KMS-11 (cell line): ENCODE data around the gene UBQLN4.

Experiments
- H2AFZ ChIP-seq: fragments of 200-600 bp; sonication (generic); 2 replicates; pipeline ENCODE4 v1.6.1; 2016; ENCODE audit warnings: antibody characterized with exemption, mixed run types, low read depth
- H3K27ac ChIP-seq: fragments of 200-600 bp; sonication (generic); 2 replicates; pipeline ENCODE4 v1.6.1; 2016; ENCODE audit warnings: mild to moderate bottlenecking, mixed run types
- H3K27me3 ChIP-seq: fragments of 200-600 bp; sonication (generic); 2 replicates; pipeline ENCODE4 v1.6.1; 2017; ENCODE audit warnings: mild to moderate bottlenecking, low read depth, mixed run types, moderate library complexity; ENCODE audit not compliant: insufficient read depth
- H3K36me3 ChIP-seq: fragments of 200-600 bp; sonication (generic); 2 replicates; pipeline ENCODE4 v1.6.1; 2017; ENCODE audit warnings: mild to moderate bottlenecking, mixed run types; ENCODE audit not compliant: insufficient read depth
- H3K4me1 ChIP-seq: fragments of 200-600 bp; sonication (generic); 2 replicates; pipeline ENCODE4 v1.6.1; 2016; ENCODE audit warnings: mild to moderate bottlenecking, low read depth, mixed run types; ENCODE audit not compliant: poor library complexity, severe bottlenecking
- H3K4me2 ChIP-seq: fragments of 200-600 bp; sonication (generic); 2 replicates; pipeline ENCODE4 v1.7.0; 2016; ENCODE audit warnings: mild to moderate bottlenecking, mixed run types
- H3K4me3 ChIP-seq: fragments of 200-600 bp; sonication (generic); IDR thresholded peaks from 2 replicates; pipeline ENCODE4 v1.6.1; 2017; ENCODE audit warnings: low read depth, low read length, mixed read lengths; ENCODE audit not compliant: insufficient read depth
- H3K79me2 ChIP-seq: fragments of 200-600 bp; sonication (generic); 2 replicates; pipeline ENCODE4 v1.6.1; 2016; ENCODE audit warnings: low read depth, mixed run types; ENCODE audit not compliant: insufficient read depth
- H3K9ac ChIP-seq: fragments of 200-600 bp; sonication (generic); 2 replicates; pipeline ENCODE4 v1.6.1; 2016; ENCODE audit warnings: mild to moderate bottlenecking, mixed run types
- H4K20me1 ChIP-seq: fragments of 200-600 bp; sonication (generic); 2 replicates; pipeline ENCODE4 v1.6.1; 2016; ENCODE audit warnings: mild to moderate bottlenecking, mixed run types; ENCODE audit not compliant: insufficient read depth
- CTCF ChIP-seq: fragments of 200-600 bp; sonication (generic); conservative IDR thresholded peaks from 2 replicates; pipeline ENCODE4 v1.6.1; 2017; ENCODE audit warnings: low read depth, mild to moderate bottlenecking, antibody characterized with exemption, low read length, moderate library complexity, mixed read lengths

Gene UBQLN4

DNA sequence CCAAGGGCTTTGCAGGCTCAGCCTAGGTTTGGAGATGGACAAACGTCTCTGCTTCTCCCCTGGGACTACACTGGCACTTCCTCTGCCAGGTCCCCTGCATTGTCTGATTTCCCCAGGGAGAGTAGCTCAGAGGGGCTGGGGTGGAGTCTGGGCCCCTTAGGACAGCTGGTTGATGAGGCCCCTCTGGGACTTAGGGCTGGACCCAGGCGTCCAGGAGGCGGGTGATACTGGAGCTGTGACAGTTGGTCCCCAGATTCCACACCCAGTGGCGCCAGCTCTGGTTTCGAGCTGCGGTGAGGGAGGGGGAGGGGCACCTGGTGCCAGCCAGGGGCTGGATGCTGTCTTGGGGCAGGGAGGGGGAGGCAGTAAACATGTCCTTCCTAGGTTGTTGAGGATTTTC is 36.1 kb upstream of the UBQLN4 start:
- Histone ChIP-seq H4K20me1 (no peaks in the 10 kb centered on the region), H3K4me3 (no peak overlapping the region), H3K27ac (no peak overlapping the region), H3K36me3 (no peaks in the 10 kb centered on the region), H3K9ac (no peak overlapping the region; the same call in 1 of the 2 replicates), H3K4me1 (peaks cover 37% of the 10 kb centered on the region), H3K4me2 (peak overlapping the region; percentile 21; the same call in 1 of the 2 replicates), H2AFZ (peak overlapping the region; percentile 41; the same call in 1 of the 2 replicates), H3K79me2 (no peaks in the 10 kb centered on the region), H3K27me3 (peaks cover under 1% of the 10 kb centered on the region; the same call in 1 of the 2 replicates)
- no peak for TF ChIP-seq CTCF

GRCh38 chr1:156086256-156086662 is 32.7 kb upstream of the UBQLN4 start:
- Histone ChIP-seq H3K27ac (no peak overlapping the region), H3K79me2 (no peaks in the 10 kb centered on the region), H4K20me1 (no peaks in the 10 kb centered on the region), H3K36me3 (no peaks in the 10 kb centered on the region), H2AFZ (no peak overlapping the region), H3K27me3 (peaks cover 20% of the 10 kb centered on the region), H3K4me2 (no peak overlapping the region), H3K9ac (no peak overlapping the region), H3K4me3 (no peak overlapping the region), H3K4me1 (peaks cover 51% of the 10 kb centered on the region)
- no peak for TF ChIP-seq CTCF

- H3K27ac ChIP-seq = no peak overlapping the region
- no peak for TF ChIP-seq CTCF
- peaks cover 31% of the 10 kb centered on the region for H3K4me1 ChIP-seq
- no peak overlapping the region for H2AFZ ChIP-seq
- no peaks in the 10 kb centered on the region for H4K20me1 ChIP-seq
- 0 out of 2 replicates have a peak overlapping the region, but pooled peaks have one; percentile 98 for H3K4me2 ChIP-seq
- H3K4me3 ChIP-seq = no peak overlapping the region
- H3K27me3 ChIP-seq = peaks cover 20% of the 10 kb centered on the region
- H3K9ac ChIP-seq = no peak overlapping the region
- no peaks in the 10 kb centered on the region for H3K79me2 ChIP-seq
- no peaks in the 10 kb centered on the region for H3K36me3 ChIP-seq
Observed at GRCh38 chr1:156083800-156084790, 30.5 kb upstream of the UBQLN4 start.

- Histone ChIP-seq H2AFZ (peak within 1 kb of the TSS; percentile 99), H3K4me2 (peak within 1 kb of the TSS; percentile 98), H3K79me2 (no peaks in the 10 kb centered on the region), H3K27ac (no peak within 1 kb of the TSS), H3K4me1 (peaks cover 26% of the 10 kb centered on the region), H3K36me3 (no peaks in the 10 kb centered on the region), H3K4me3 (peak within 1 kb of the TSS; percentile 98), H3K9ac (peak within 1 kb of the TSS; percentile 34), H4K20me1 (no peaks in the 10 kb centered on the region), H3K27me3 (peaks cover 20% of the 10 kb centered on the region)
- TF ChIP-seq CTCF = no peak; the same call in 1 of the 2 replicates
Observed at GRCh38 chr1:156082309-156083091, 28.9 kb upstream of the UBQLN4 start, which contains the start of gene MEX3A. Gene MEX3A (minus strand): TSS chr1:156082465. CDS start chr1:156081998, 467 bp downstream.
